Kidney epithelial cell (primary cell): Measurements from ENCODE around the gene SUN5. TPM values are rescaled to one million over a fixed set of nuclear protein-coding genes. Genes with fewer than 3 reads are reported as not detected.

ENCODE experiments used
- DNase-seq: peaks from one replicate; pipeline ENCODE4 v3.0.0-alpha.2; 2010; ENCODE audit warnings: low read depth
- H3K27me3 ChIP-seq: 2 replicates; pipeline ENCODE4 v1.6.0; 2011; ENCODE audit warnings: low read length; ENCODE audit not compliant: control insufficient read depth, insufficient read depth
- H3K36me3 ChIP-seq: 2 replicates; pipeline ENCODE4 v1.5.1; 2011; ENCODE audit warnings: low read length; ENCODE audit not compliant: control insufficient read depth, insufficient read depth
- H3K4me3 ChIP-seq: 2 replicates; pipeline ENCODE4 v1.5.1; 2011; ENCODE audit warnings: low read depth, mild to moderate bottlenecking, control low read depth, low read length
- CTCF ChIP-seq: IDR thresholded peaks from 2 replicates; pipeline ENCODE4 v1.5.1; 2011; ENCODE audit warnings: mild to moderate bottlenecking, moderate library complexity, low read length, control low read depth, inconsistent platforms; ENCODE audit not compliant: insufficient read depth, poor library complexity, severe bottlenecking
- total RNA-seq: library from RNA; depleted of rRNA; stranded (reverse); fragments of >200 nt; gene quantifications from 2 replicates; pipeline ENCODE4 v1.2.3, GENCODE V29; 2015

The SUN5 gene
- total RNA-seq, 1 donor from 2014 or later: not detected

- no peaks in the 10 kb centered on the region for H3K36me3 ChIP-seq
Measured at GRCh38 chr20:33034115-33034514, 29.9 kb upstream of the SUN5 start.

GRCh38 chr20:33033381-33033780 is 29.1 kb upstream of the SUN5 start:
- DNase-seq: no peak
- no peak for TF ChIP-seq CTCF
- H3K36me3 ChIP-seq: no peaks in the 10 kb centered on the region

More at GRCh38 chr20:33034115-33034514, 29.9 kb upstream of the SUN5 start:
- H3K4me3 ChIP-seq: no peak overlapping the region
- no peak for DNase-seq
- no peaks in the 10 kb centered on the region for H3K27me3 ChIP-seq
- no peak for TF ChIP-seq CTCF

GRCh38 chr20:33032555-33032954 is 28.3 kb upstream of the SUN5 start:
- no peak for DNase-seq
- Histone ChIP-seq H3K27me3 (no peaks in the 10 kb centered on the region), H3K36me3 (no peaks in the 10 kb centered on the region), H3K4me3 (no peak overlapping the region)
- no peak for TF ChIP-seq CTCF

More at GRCh38 chr20:33033381-33033780, 29.1 kb upstream of the SUN5 start:
- H3K4me3 ChIP-seq: no peak overlapping the region
- H3K27me3 ChIP-seq: no peaks in the 10 kb centered on the region

- Histone ChIP-seq H3K27me3 (no peaks in the 10 kb centered on the region), H3K36me3 (no peaks in the 10 kb centered on the region), H3K4me3 (no peak within 1 kb of the TSS)
- no peak for TF ChIP-seq CTCF
- DNase-seq: no peak
Measured at GRCh38 chr20:33031531-33031930, 27.3 kb upstream of the SUN5 start, which contains the start of gene BPIFB6. Gene BPIFB6 (plus strand): TSS chr20:33031648. CDS start chr20:33031648, 0 bp downstream.

- H3K4me3 ChIP-seq: no peak overlapping the region
- no peak for DNase-seq
- H3K27me3 ChIP-seq: no peaks in the 10 kb centered on the region
- no peak for TF ChIP-seq CTCF
- no peaks in the 10 kb centered on the region for H3K36me3 ChIP-seq
Measured at GRCh38 chr20:33030569-33030968, 26.3 kb upstream of the SUN5 start.

GRCh38 chr20:33030076-33030475 is 25.8 kb upstream of the SUN5 start:
- TF ChIP-seq CTCF: no peak
- Histone ChIP-seq H3K4me3 (no peak overlapping the region), H3K36me3 (no peaks in the 10 kb centered on the region), H3K27me3 (no peaks in the 10 kb centered on the region)
- DNase-seq: no peak
